HepG2 (cell line): ENCODE results near the gene ZMYND8. TPM values are rescaled to one million over a fixed set of nuclear protein-coding genes. Genes with fewer than 3 reads are reported as not detected.

Source experiments
- ATAC-seq: fragments of 200-7000 bp; cut with Tn5 transposase; 3 replicates; pipeline ENCODE4 v1.9.1; 2020; ENCODE audit warnings: mild to moderate bottlenecking, moderate library complexity
- BruUV-seq: library from RNA; stranded (reverse); fragments of 400-500 nt; replicated peaks from 2 replicates; lab custom pipeline; 2021; lab: Mats Ljungman, UMichigan
- CTCF ChIA-PET: fragments of 300-600 bp; formaldehyde crosslinking; extraction: SDS; loops from one replicate; lab custom pipeline; 2021; ENCODE audit warnings: low total read pairs, inconsistent platforms, low intra/inter-chr PET ratio; lab: Yijun Ruan, JAX
- POLR2A ChIA-PET: fragments of 350-600 bp; sonication (Branson Sonifier 250); formaldehyde crosslinking; loops from one replicate; lab custom pipeline; 2020; ENCODE audit warnings: antibody characterized with exemption, inconsistent platforms; lab: Yijun Ruan, JAX
- DNase-seq: peaks from one replicate; pipeline ENCODE4 v3.0.0-alpha.2; 2015; ENCODE audit warnings: low spot score
- FAIRE-seq: peaks from 3 replicates; lab custom pipeline; 2011; peaks lifted over from hg19 to GRCh38; lab: Jason Lieb, UNC
- H2AFZ ChIP-seq: one replicate; pipeline ENCODE4 v1.6.1; 2011; ENCODE audit warnings: low read length, inconsistent platforms
- H3K27ac ChIP-seq: fragments of 300-600 bp; 3 replicates; pipeline ENCODE4 v1.8.0; 2011; ENCODE audit warnings: mixed run types, mild to moderate bottlenecking, mixed read lengths, low read length, inconsistent platforms; ENCODE audit not compliant: insufficient read depth; ENCODE audit errors: extremely low read length
- H3K27me3 ChIP-seq, 2 experiments: fragments of 200-600 bp in 1 of 2; 2 replicates in 1 of 2; 3 replicates in 1 of 2; pipeline versions ENCODE4 v1.6.0 to v1.8.0; 2011; ENCODE audit warnings: low read length in 2 of 2, mild to moderate bottlenecking in 2 of 2, moderate library complexity in 2 of 2, inconsistent platforms in 1 of 2; ENCODE audit not compliant: insufficient read depth in 2 of 2, control insufficient read depth in 1 of 2
- H3K36me3 ChIP-seq, 2 experiments: fragments of 200-600 bp in 1 of 2; replicated peaks in 1 of 2; 2 replicates in 1 of 2; 3 replicates in 1 of 2; pipeline versions ENCODE4 v1.5.1 to v1.8.0; 2011; ENCODE audit warnings: low read length in 2 of 2, inconsistent platforms in 1 of 2; ENCODE audit not compliant: insufficient read depth in 2 of 2, control insufficient read depth in 1 of 2
- H3K4me1 ChIP-seq: 2 replicates; pipeline ENCODE4 v1.5.1; 2012; ENCODE audit warnings: low read length, inconsistent platforms; ENCODE audit not compliant: insufficient read depth
- H3K4me2 ChIP-seq: 2 replicates; pipeline ENCODE4 v1.6.0; 2011; ENCODE audit warnings: low read depth, low read length, inconsistent platforms
- H3K4me3 ChIP-seq, 3 experiments: fragments of 200-600 bp in 1 of 3; sonication (generic), shearing (Covaris generic) in 1 of 3; replicated peaks in 1 of 3; 2 replicates each; pipeline ENCODE4 v1.5.1; 2011 to 2016; ENCODE audit warnings: low read length in 3 of 3, inconsistent platforms in 2 of 3, low read depth in 2 of 3, mild to moderate bottlenecking in 2 of 3, control low read depth in 1 of 3, mixed read lengths in 1 of 3; ENCODE audit not compliant: insufficient read depth in 1 of 3
- H3K79me2 ChIP-seq: one replicate; pipeline ENCODE4 v1.6.1; 2011; ENCODE audit warnings: low read length, inconsistent platforms; ENCODE audit not compliant: insufficient read depth
- H3K9ac ChIP-seq: 2 replicates; pipeline ENCODE4 v1.6.0; 2011; ENCODE audit warnings: mild to moderate bottlenecking, low read depth, low read length, inconsistent platforms; ENCODE audit not compliant: insufficient read depth
- H3K9me3 ChIP-seq: 2 replicates; pipeline ENCODE4 v1.5.1; 2012; ENCODE audit warnings: mild to moderate bottlenecking, low read length
- H4K20me1 ChIP-seq: 2 replicates; pipeline ENCODE4 v1.6.0; 2011; ENCODE audit warnings: inconsistent platforms, mild to moderate bottlenecking, low read length, moderate library complexity; ENCODE audit not compliant: insufficient read depth
- CCAR2 ChIP-seq: fragments of 200-400 bp; formaldehyde crosslinking; optimal IDR thresholded peaks from 2 replicates; pipeline ENCODE3; 2018; ENCODE audit warnings: low read depth, mild to moderate bottlenecking, low read length, moderate library complexity
- MIER3 ChIP-seq: IDR thresholded peaks from 2 replicates; pipeline ENCODE4 v1.6.1; 2016; ENCODE audit warnings: missing compliant biosample characterization, borderline replicate concordance
- NFYB ChIP-seq: sonication (generic); formaldehyde crosslinking; IDR thresholded peaks from 2 replicates; pipeline ENCODE4 v1.4.0; 2020; ENCODE audit warnings: missing genetic modification reagents
- NFYC ChIP-seq: IDR thresholded peaks from 2 replicates; pipeline ENCODE4 v1.6.1; 2016; ENCODE audit warnings: missing genetic modification reagents, missing compliant biosample characterization
- PCBP1 ChIP-seq: fragments of 200-400 bp; formaldehyde crosslinking; IDR thresholded peaks from 2 replicates; pipeline ENCODE4 v1.6.1; 2017; ENCODE audit warnings: mild to moderate bottlenecking, low read depth, low read length, borderline replicate concordance
- RAD51 ChIP-seq: fragments of 450-650 bp; IDR thresholded peaks from 2 replicates; pipeline ENCODE4 v1.6.1; 2016; ENCODE audit warnings: borderline replicate concordance
- USF2 ChIP-seq, 2 experiments: sonication (generic) in 1 of 2; formaldehyde crosslinking in 1 of 2; IDR thresholded peaks; 2 replicates each; pipeline versions ENCODE4 v1.5.1 to v1.6.1; 2011 to 2020; ENCODE audit warnings: borderline replicate concordance in 1 of 2, low read depth in 1 of 2, low read length in 1 of 2, mild to moderate bottlenecking in 1 of 2, missing genetic modification reagents in 1 of 2, moderate library complexity in 1 of 2
- ZNF275 ChIP-seq: sonication (generic); formaldehyde crosslinking; IDR thresholded peaks from 2 replicates; pipeline ENCODE4 v1.8.0; 2022; ENCODE audit warnings: missing genetic modification reagents, mild to moderate bottlenecking, inconsistent platforms, borderline replicate concordance
- ZNF567 ChIP-seq: sonication (generic); formaldehyde crosslinking; IDR thresholded peaks from 2 replicates; pipeline ENCODE4 v1.8.1; 2023; ENCODE audit warnings: mild to moderate bottlenecking, missing genetic modification reagents, borderline replicate concordance
- WGBS: methylation state at CpG from one replicate; pipeline ENCODE4 v1.1.6; 2017; ENCODE audit warnings: low lambda C conversion rate; 5-methylcytosine and 5-hydroxymethylcytosine counted together
- in situ Hi-C: cut with HindIII; loops from 2 replicates; pipeline ENCODE4 v1.10.0; 2017; ENCODE audit warnings: low pct_unique_long_range_greater_than_20kb; ENCODE audit not compliant: extremely low pct_ligation_motif_present
- intact Hi-C: fragments of 100-400 bp; cut with micrococcal nuclease; formaldehyde crosslinking; loops from one replicate; pipeline ENCODE4 v1.10.0; 2022; ENCODE audit not compliant: unreplicated experiment
- polyA plus RNA-seq, 8 experiments: library from polyadenylated mRNA; depleted of rRNA in 3 of 8; stranded (reverse) in 7 of 8; unstranded in 1 of 8; fragments of >200 nt; fragmentation: Illumina TruSeq in 4 of 8; extraction: Trizol in 4 of 8; gene quantifications; 2 replicates each; pipeline versions ENCODE4 v1.2.1 to v1.2.3, GENCODE V29; 2011 to 2016; ENCODE audit warnings: low read depth in 4 of 8, missing spikeins in 1 of 8, mixed read lengths in 1 of 8; ENCODE audit not compliant: insufficient read depth in 1 of 8
- total RNA-seq, 5 experiments: library from RNA; depleted of rRNA; stranded (reverse); fragments of >200 nt; fragmentation: Illumina TruSeq; extraction: Trizol; gene quantifications; 2 replicates each; pipeline ENCODE4 v1.2.3, GENCODE V29; 2016; ENCODE audit warnings: low read depth in 1 of 5

The ZMYND8 gene
- total and polyA plus RNA-seq, 2 of the 13 experiments (the other 11 are each of a cell fraction or from before 2014, with no cell fraction given): 53.9 to 84.7 TPM

- Histone ChIP-seq H3K9ac (no peak overlapping the region), H2AFZ (no peak overlapping the region), H4K20me1 (no peaks in the 10 kb centered on the region), H3K79me2 (no peaks in the 10 kb centered on the region), H3K4me1 (peaks cover 38% of the 10 kb centered on the region), H3K27ac (no peak overlapping the region), H3K4me3 (no peak overlapping the region)
- in situ Hi-C loops: no loop called here
- intact Hi-C loops: no loop called here
- DNase-seq (no peak), FAIRE-seq (peak; percentile 39)
- POLR2A ChIA-PET: no interaction called here
- TF ChIP-seq NFYB (peak; percentile 79), MIER3 (CRISPR knock-in tag) (no peak), ZNF275 (CRISPR knock-in tag) (no peak), PCBP1 (no peak), NFYC (CRISPR knock-in tag) (peak; percentile 85), RAD51 (peak; percentile 57), CCAR2 (no peak), USF2 (IDR thresholded peaks at IDR 0.05; ENCODE audit: low read depth, low read length) (peak; percentile 90), USF2 (CRISPR knock-in tag; IDR thresholded peaks at IDR 0.05; ENCODE audit: borderline replicate concordance) (peak; percentile 85; the same call in 1 of the 2 replicates), ZNF567 (CRISPR knock-in tag) (0 out of 2 replicates have a peak, but pooled peaks have one; percentile 52)
- TF ChIP-seq, all 625 proteins: peak for 5
- 94% methylated on average over 5 of the region's 5 CpGs for WGBS
- H3K27me3 ChIP-seq: no peaks in the 10 kb centered on the region
- no TSS peak for BruUV-seq
- CTCF ChIA-PET: no interaction called here
- no peaks in the 10 kb centered on the region for H3K9me3 ChIP-seq
- H3K36me3 ChIP-seq: no peaks in the 10 kb centered on the region
- H3K4me2 ChIP-seq: no peak overlapping the region
- ATAC-seq: no peak; the same call in 2 of the 3 replicates
Measured at GRCh38 chr20:47400685-47401084, 44.2 kb upstream of the ZMYND8 start.
